Kidney epithelial cell (primary cell): Measurements from ENCODE around the gene MGST3. TPM values are rescaled to one million over a fixed set of nuclear protein-coding genes. Genes with fewer than 3 reads are reported as not detected.
"Not testable (repeated sequence)": the region's sequence is repeated elsewhere in the genome, so short reads cannot be mapped to it uniquely, and the experiment has no call there.

Experiments used
- DNase-seq: peaks from one replicate; pipeline ENCODE4 v3.0.0-alpha.2; 2010; ENCODE audit warnings: low read depth
- H3K27me3 ChIP-seq: 2 replicates; pipeline ENCODE4 v1.6.0; 2011; ENCODE audit warnings: low read length; ENCODE audit not compliant: control insufficient read depth, insufficient read depth
- H3K36me3 ChIP-seq: 2 replicates; pipeline ENCODE4 v1.5.1; 2011; ENCODE audit warnings: low read length; ENCODE audit not compliant: control insufficient read depth, insufficient read depth
- H3K4me3 ChIP-seq: 2 replicates; pipeline ENCODE4 v1.5.1; 2011; ENCODE audit warnings: low read depth, mild to moderate bottlenecking, control low read depth, low read length
- total RNA-seq: library from RNA; depleted of rRNA; stranded (reverse); fragments of >200 nt; gene quantifications from 2 replicates; pipeline ENCODE4 v1.2.3, GENCODE V29; 2015
- TF ChIP-seq, protein P1 (sequence below): IDR thresholded peaks from 2 replicates; pipeline ENCODE4 v1.5.1; 2011; ENCODE audit warnings: mild to moderate bottlenecking, moderate library complexity, low read length, control low read depth, inconsistent platforms; ENCODE audit not compliant: insufficient read depth, poor library complexity, severe bottlenecking

Gene MGST3
- total RNA-seq, 1 donor from 2014 or later = 122 TPM

DNA sequence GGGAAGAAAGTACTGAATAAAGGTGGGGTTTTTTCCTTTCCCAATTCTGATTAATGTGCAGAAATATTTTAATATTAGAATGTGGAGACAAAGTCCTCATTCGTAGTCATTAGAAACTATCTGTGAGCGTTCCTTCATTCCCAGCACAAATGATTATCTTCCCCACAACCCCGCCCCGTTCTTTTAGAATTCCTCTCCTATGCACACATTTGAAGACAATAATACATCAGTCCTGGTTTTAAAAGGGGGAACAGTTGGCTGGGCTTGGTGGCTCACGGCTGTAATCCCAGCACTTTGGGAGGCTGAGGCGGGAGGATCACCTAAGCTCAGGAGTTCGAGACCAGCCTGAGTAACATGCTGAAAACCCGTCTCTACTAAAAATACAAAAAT, 66.5 kb downstream of the MGST3 start:
- Histone ChIP-seq H3K4me3 (peak overlapping the region; percentile 92), H3K36me3 (no peaks in the 10 kb centered on the region), H3K27me3 (no peaks in the 10 kb centered on the region)
- TF ChIP-seq, protein P1, sequence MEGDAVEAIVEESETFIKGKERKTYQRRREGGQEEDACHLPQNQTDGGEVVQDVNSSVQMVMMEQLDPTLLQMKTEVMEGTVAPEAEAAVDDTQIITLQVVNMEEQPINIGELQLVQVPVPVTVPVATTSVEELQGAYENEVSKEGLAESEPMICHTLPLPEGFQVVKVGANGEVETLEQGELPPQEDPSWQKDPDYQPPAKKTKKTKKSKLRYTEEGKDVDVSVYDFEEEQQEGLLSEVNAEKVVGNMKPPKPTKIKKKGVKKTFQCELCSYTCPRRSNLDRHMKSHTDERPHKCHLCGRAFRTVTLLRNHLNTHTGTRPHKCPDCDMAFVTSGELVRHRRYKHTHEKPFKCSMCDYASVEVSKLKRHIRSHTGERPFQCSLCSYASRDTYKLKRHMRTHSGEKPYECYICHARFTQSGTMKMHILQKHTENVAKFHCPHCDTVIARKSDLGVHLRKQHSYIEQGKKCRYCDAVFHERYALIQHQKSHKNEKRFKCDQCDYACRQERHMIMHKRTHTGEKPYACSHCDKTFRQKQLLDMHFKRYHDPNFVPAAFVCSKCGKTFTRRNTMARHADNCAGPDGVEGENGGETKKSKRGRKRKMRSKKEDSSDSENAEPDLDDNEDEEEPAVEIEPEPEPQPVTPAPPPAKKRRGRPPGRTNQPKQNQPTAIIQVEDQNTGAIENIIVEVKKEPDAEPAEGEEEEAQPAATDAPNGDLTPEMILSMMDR = no peak
- DNase-seq = no peak

DNA sequence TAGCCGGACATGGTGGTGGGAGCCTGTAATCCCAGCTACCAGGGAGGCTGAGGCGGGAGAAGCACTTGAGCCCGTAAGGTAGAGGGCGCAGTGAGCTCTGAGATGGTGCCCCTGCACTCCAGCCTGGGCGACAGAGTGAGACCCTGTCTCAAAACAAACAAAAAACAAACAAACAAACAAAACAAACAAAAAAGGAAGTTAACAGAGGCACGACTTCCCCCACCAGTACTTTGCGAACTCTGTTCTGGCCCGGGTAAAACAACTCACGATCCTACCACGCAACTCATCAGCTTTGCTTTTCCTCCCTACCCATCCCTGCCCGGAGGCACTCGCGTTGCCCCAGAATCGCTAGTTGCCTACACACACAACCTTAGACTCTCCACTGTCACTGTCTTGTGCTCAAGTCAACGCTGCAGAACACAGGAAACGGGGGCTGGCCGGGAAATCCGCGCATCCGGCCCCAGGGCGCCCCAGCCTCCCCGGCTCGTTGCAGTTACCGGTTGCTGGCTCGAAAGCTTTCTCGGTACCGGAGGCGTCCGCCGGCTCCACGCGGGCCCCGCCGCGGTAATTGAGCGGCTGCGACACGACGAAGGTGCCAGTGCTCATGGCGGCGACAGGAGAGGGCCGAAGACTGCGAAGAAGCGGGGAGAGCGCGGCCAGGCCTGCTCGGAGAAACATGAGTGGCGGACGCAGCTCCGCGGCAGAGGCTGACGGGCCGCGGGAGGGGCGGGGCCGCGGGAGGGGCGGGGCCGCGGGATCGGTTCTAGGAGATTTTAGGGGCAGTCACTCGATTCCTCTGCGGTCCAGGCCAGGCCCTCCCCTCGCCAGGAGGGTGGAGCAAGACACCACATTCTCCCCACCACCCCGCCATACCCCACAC, 67.1 kb downstream of the MGST3 start, which contains the start of gene ALDH9A1:
ALDH9A1 (minus strand) TSS at position 682 of the 880 bp plus-strand sequence; CDS start at position 678, 4 bp downstream.
- no peak for DNase-seq
- no peaks in the 10 kb centered on the region for H3K27me3 ChIP-seq

DNA sequence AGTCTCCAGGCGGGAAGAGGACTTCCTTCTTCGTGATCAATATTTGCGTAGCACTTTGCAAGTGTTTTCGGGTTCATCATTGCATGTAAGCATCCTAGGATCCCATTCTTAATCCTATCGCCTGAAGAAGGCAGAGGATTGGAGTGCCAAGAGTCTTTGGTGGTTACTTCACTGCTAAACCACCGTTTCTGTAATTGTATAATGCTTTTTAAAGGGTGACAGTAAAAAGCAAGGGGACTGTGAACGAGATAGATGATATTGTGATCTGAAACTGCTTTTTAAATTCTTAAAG, 67.7 kb downstream of the MGST3 start:
- H3K36me3 ChIP-seq = no peaks in the 10 kb centered on the region
- DNase-seq = no peak
- TF ChIP-seq, protein P1 = no peak
- H3K4me3 ChIP-seq = peak overlapping the region; percentile 92
- no peaks in the 10 kb centered on the region for H3K27me3 ChIP-seq

More for the DNA sequence above, 67.1 kb downstream of the MGST3 start, which contains the start of gene ALDH9A1:
- Histone ChIP-seq H3K4me3 (peak within 1 kb of the TSS; percentile 92), H3K36me3 (no peaks in the 10 kb centered on the region)
- TF ChIP-seq, protein P1 = peak; percentile 44

DNA sequence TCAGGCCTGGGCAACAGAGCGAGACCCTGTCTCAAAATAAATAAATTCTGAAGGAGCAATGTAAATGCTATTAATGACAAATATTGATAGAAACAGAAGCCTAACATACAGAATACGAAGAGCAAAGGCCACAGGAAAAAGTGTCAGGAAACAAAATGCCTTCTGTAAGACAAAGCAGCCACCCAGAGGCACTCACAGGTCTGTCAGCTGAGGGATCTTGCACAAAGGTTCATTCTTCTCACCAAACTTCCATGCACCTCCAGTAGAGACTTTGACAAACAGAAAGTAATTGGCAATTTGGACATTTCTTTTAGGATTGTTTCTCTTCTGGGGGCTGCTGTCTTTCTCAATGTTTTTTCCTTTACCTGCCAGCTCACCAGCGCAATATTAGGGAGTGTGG, 68.5 kb downstream of the MGST3 start:
- H3K36me3 ChIP-seq = no peaks in the 10 kb centered on the region
- H3K4me3 ChIP-seq = no peak overlapping the region
- H3K27me3 ChIP-seq = no peaks in the 10 kb centered on the region
- DNase-seq = no peak
- TF ChIP-seq, protein P1 = no peak

DNA sequence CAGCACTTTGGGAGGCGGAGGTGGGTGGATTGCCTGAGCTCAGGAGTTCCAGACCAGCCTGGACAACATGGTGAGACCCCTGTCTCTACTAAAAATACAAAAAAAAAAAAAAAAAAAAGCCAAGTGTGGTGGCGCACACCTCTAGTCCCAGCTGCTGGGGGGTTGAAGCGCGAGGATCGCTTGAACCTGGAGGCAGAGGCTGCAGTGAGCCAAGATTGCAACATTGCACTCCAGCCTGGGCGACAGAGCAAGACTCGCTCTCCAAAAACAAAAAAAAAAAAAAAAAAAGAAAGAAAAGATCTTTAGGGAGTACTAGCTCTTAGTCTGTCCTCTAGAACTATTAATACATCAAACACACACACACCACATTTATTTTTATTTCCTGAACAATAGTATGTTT, 70.9 kb downstream of the MGST3 start:
- not testable (repeated sequence) for H3K4me3 ChIP-seq, DNase-seq, H3K36me3 ChIP-seq, H3K27me3 ChIP-seq

DNA sequence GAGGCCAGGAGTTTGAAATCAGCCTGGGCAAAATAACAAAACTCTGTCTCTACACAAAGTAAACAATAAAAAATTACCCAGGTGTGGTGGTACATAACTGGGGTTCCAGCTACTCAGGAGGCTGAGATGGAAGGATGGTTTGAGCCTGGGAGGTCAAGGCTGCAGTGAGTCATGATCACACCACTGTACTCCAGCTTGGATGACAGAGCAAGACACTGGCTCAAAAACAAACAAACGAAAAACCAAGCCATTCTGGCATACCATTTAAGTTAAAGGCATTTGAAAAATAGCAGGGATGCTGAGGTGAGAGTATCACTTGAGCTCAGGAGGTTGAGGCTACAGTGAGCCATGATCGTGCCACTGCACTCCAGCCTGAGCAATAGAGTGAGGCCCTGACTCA, 72.6 kb downstream of the MGST3 start:
- no peaks in the 10 kb centered on the region for H3K27me3 ChIP-seq
- TF ChIP-seq, protein P1 = no peak
- no peaks in the 10 kb centered on the region for H3K36me3 ChIP-seq
- DNase-seq = no peak
- no peak overlapping the region for H3K4me3 ChIP-seq

Other genes with a start within 250 kb of the MGST3 start
- not detected in 2 replicates for gene RXRG, start 186.1 kb upstream of the MGST3 start, total RNA-seq
- not detected in 2 replicates for gene LRRC52, start 87.2 kb upstream of the MGST3 start, total RNA-seq
- gene ALDH9A1, start 67.3 kb downstream of the MGST3 start, total RNA-seq = 46.8 and 60.7 TPM in 2 replicates
- 60.7 and 87.2 TPM in 2 replicates for gene TMCO1, start 137.6 kb downstream of the MGST3 start, total RNA-seq
- 81.9 and 88.4 TPM in 2 replicates for gene UCK2, start 196.4 kb downstream of the MGST3 start, total RNA-seq